A549 (cell line): Measurements from ENCODE around the gene TRAF3.

ENCODE experiments used
- BCL3 ChIP-seq: fragments of >200 bp; sonication (Bioruptor Twin); formaldehyde crosslinking; IDR thresholded peaks from 3 replicates; pipeline ENCODE4 v1.6.1; 2016
- CEBPB ChIP-seq, 2 experiments: fragments of >200 bp in 1 of 2; sonication (Bioruptor Twin) in 1 of 2; formaldehyde crosslinking in 1 of 2; IDR thresholded peaks; 2 replicates each; pipeline ENCODE4 v1.6.1; 2012 to 2016
- CHD4 ChIP-seq: fragments of 200-600 bp; sonication (generic); IDR thresholded peaks from 2 replicates; pipeline ENCODE4 v1.6.1; 2016; ENCODE audit warnings: antibody characterized with exemption, mild to moderate bottlenecking, borderline replicate concordance
- EP300 ChIP-seq, 2 experiments: fragments of >200 bp; sonication (Bioruptor Twin); formaldehyde crosslinking; IDR thresholded peaks; 2 replicates in 1 of 2; 3 replicates in 1 of 2; pipeline ENCODE4 v1.6.1; 2016 to 2017
- HMGXB4 ChIP-seq: fragments of 250-450 bp; sonication (Bioruptor Pico); IDR thresholded peaks from 2 replicates; pipeline ENCODE4 v1.5.0; 2021; ENCODE audit warnings: mild to moderate bottlenecking, moderate library complexity, borderline replicate concordance
- KDM1A ChIP-seq: fragments of 200-600 bp; sonication (generic); IDR thresholded peaks from 2 replicates; pipeline ENCODE4 v1.6.1; 2016; ENCODE audit warnings: low read depth, mild to moderate bottlenecking
- KDM5A ChIP-seq: fragments of 200-600 bp; sonication (generic); IDR thresholded peaks from 2 replicates; pipeline ENCODE4 v1.6.1; 2016; ENCODE audit warnings: antibody characterized with exemption, mild to moderate bottlenecking
- POLR2A ChIP-seq: IDR thresholded peaks from 2 replicates; pipeline ENCODE4 v1.6.1; 2012; ENCODE audit warnings: mild to moderate bottlenecking, low read length
- SREBF2 ChIP-seq: fragments of 450-650 bp; IDR thresholded peaks from 2 replicates; pipeline ENCODE4 v1.6.1; 2014; ENCODE audit warnings: mild to moderate bottlenecking, moderate library complexity
- ZFP36 ChIP-seq: fragments of 450-650 bp; IDR thresholded peaks from 2 replicates; pipeline ENCODE4 v1.6.1; 2014; ENCODE audit warnings: borderline replicate concordance; ENCODE audit not compliant: partially characterized antibody
- TF ChIP-seq, protein P1 (sequence below): fragments of >200 bp; sonication (Bioruptor Twin); formaldehyde crosslinking; IDR thresholded peaks from 3 replicates; pipeline ENCODE4 v1.5.1; 2016
- TF ChIP-seq, protein P2 (sequence below): fragments of 150-350 bp; IDR thresholded peaks from 2 replicates; pipeline ENCODE4 v1.6.1; 2014; ENCODE audit warnings: low read depth, mild to moderate bottlenecking, low read length

DNA sequence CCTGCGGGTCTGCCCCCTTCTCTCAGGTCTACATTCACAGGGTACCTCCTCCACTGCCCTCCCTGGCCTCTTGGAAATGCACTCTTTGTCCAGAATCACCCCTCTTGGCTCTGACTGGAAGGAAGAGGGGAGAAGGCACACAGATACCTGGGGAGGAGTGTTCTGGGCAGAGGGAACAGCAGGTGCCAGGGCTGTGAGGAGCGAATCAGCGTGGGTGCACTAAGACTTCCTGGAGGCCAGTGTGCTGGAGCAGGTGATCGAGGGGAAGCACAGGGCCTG lies 8.3 kb upstream of the TRAF3 start:
- TF ChIP-seq KDM1A (no peak), SREBF2 (no peak), ZFP36 (no peak), CHD4 (no peak), HMGXB4 (CRISPR knock-in tag) (no peak), CEBPB (IDR thresholded peaks at IDR 0.05) (no peak), BCL3 (no peak), EP300 (IDR thresholded peaks at IDR 0.05) (no peak), KDM5A (no peak), POLR2A (no peak)
- TF ChIP-seq, protein P1, sequence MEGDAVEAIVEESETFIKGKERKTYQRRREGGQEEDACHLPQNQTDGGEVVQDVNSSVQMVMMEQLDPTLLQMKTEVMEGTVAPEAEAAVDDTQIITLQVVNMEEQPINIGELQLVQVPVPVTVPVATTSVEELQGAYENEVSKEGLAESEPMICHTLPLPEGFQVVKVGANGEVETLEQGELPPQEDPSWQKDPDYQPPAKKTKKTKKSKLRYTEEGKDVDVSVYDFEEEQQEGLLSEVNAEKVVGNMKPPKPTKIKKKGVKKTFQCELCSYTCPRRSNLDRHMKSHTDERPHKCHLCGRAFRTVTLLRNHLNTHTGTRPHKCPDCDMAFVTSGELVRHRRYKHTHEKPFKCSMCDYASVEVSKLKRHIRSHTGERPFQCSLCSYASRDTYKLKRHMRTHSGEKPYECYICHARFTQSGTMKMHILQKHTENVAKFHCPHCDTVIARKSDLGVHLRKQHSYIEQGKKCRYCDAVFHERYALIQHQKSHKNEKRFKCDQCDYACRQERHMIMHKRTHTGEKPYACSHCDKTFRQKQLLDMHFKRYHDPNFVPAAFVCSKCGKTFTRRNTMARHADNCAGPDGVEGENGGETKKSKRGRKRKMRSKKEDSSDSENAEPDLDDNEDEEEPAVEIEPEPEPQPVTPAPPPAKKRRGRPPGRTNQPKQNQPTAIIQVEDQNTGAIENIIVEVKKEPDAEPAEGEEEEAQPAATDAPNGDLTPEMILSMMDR = no peak
- TF ChIP-seq, protein P2, sequence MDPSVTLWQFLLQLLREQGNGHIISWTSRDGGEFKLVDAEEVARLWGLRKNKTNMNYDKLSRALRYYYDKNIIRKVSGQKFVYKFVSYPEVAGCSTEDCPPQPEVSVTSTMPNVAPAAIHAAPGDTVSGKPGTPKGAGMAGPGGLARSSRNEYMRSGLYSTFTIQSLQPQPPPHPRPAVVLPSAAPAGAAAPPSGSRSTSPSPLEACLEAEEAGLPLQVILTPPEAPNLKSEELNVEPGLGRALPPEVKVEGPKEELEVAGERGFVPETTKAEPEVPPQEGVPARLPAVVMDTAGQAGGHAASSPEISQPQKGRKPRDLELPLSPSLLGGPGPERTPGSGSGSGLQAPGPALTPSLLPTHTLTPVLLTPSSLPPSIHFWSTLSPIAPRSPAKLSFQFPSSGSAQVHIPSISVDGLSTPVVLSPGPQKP = no peak
